ENCODE results near the gene HOOK2.
A peak's percentile ranks its signal among the peaks of the same experiment; 100 is the strongest.
"Not testable (repeated sequence)": the region's sequence is repeated elsewhere in the genome, so short reads cannot be mapped to it uniquely, and the experiment has no call there.

Gene HOOK2

DNA sequence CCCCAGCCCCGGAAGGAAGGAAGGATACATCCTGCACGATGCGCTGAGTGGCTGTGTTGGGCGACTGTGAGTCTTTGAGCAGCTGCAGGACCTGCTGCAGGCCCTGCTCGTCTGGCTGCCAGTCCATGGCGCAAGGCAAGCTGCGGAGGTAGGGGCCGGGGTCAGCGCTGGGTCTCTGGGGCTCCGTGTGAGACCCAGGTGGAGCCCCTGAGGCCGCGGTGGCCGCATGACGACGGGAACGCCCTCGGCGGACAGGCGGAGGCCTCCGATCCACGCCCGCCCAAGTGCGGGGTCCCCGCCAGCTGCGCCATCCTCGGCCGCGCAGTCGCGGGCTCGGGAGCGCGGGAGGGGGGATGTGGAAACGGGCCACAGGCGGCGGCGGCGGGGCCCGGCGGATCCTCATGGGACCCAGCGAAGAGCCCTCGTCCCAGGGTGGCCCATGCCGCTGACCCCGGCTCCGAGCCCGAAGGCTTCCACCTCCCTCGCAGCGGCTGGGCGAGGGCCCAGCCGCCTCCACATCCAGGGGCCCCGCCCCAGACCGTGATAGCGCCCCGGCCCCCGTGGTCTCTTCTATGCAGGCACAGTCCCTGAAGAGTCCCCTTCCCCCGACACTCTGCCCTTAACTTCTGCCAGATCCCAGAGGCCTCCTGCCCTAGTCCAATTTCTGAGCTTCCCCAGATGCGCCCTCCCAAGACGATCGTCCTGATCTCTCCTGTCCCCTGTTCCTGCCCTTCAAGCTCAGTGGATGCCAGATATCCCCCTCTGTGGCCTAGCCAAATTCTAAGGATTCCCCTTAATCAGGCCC, 54.3 kb downstream of the HOOK2 start:
- DNase-seq (ENCODE audit: low spot score) = peak; percentile 51
- TF ChIP-seq, protein P1, sequence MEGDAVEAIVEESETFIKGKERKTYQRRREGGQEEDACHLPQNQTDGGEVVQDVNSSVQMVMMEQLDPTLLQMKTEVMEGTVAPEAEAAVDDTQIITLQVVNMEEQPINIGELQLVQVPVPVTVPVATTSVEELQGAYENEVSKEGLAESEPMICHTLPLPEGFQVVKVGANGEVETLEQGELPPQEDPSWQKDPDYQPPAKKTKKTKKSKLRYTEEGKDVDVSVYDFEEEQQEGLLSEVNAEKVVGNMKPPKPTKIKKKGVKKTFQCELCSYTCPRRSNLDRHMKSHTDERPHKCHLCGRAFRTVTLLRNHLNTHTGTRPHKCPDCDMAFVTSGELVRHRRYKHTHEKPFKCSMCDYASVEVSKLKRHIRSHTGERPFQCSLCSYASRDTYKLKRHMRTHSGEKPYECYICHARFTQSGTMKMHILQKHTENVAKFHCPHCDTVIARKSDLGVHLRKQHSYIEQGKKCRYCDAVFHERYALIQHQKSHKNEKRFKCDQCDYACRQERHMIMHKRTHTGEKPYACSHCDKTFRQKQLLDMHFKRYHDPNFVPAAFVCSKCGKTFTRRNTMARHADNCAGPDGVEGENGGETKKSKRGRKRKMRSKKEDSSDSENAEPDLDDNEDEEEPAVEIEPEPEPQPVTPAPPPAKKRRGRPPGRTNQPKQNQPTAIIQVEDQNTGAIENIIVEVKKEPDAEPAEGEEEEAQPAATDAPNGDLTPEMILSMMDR (IDR thresholded peaks at IDR 0.05; ENCODE audit: extremely low read depth, missing control alignments) = no peak

DNA sequence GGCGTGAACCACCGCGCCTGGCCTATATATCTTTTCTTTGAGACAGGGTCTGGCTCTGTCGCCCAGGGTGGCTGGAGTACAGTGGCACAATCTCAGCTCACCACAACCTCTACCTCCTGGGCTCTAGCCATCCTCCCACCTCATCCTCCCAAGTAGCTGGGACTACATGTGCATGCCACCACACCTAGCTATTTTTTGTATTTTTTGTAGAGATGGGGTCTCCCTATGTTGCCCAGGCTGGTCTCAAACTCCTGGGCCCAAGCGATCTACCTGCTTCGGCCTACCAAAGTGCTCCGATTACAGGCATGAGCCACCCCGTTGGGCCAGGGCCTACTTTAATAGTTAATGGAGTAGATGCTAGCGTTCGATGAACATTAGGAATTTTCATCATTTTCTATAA, 55.1 kb downstream of the HOOK2 start:
- no peak for DNase-seq (ENCODE audit: low spot score)
- TF ChIP-seq, protein P1 (IDR thresholded peaks at IDR 0.05; ENCODE audit: extremely low read depth, missing control alignments) = no peak

DNA sequence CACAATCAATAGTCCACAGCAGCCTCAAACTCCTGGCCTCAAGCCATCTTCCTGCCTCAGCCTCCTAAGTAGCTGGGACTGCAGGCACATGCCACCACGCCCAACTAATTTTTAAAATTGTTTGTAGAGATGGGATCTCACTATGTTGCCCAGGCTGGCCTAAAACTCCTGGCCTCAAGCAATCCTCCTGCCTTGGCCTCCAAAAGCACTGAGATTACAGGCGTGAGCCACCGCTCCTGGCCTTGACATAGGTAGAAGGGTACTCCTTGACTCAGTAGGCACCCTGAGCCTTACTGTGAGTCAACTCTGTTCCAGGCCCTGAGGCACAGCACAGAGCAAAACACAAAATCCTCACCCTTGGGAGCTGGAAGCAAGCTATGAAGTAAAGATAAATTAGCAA, 59.4 kb downstream of the HOOK2 start:
- TF ChIP-seq, protein P1 (IDR thresholded peaks at IDR 0.05; ENCODE audit: extremely low read depth, missing control alignments) = no peak
- no peak for DNase-seq (ENCODE audit: low spot score)

DNA sequence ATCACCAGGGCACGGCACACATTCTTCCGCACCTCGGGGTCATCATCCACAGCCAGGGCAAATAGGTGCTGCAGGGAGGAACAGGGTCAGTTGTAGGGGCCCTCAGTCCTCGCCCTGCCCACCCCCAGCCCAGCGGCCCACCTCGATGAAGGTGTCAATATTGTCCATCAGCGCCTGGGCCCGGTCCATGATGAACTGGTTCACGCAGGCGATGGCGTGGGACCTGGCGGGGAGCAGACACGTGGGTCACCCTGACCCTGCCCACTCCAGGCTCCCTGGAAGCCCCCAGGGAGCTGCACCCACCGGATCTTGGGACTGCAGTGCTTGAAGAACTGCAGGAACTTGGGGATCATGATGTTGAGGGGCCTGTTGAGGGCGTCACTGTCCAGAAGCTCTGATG, 60.2 kb downstream of the HOOK2 start:
- TF ChIP-seq, protein P1 (IDR thresholded peaks at IDR 0.05; ENCODE audit: extremely low read depth, missing control alignments) = no peak

DNA sequence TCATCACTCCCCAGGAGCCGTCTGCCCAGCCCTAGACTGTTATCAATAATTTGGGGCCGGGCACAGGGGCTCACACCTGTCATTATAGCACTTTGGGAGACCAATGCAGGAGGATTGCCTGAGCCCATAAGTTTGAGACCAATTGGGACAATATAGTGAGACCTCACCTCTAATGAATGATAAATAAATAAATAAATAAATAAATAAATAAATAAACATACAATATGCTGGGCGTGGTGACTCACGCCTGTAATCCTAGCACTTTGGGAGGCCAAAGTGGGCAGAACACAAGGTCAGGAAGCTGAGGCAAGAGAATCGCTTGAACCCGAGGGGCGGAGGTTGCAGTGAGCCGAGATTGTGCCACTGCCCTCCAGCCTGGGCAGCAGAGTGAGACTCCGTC, 62.0 kb downstream of the HOOK2 start:
- not testable (repeated sequence) for DNase-seq (ENCODE audit: low spot score)

More for the DNA sequence above, 60.2 kb downstream of the HOOK2 start:
- DNase-seq (ENCODE audit: low spot score) = no peak

All from GM20000 (cell line).